Hematopoietic multipotent progenitor cell (in vitro differentiated cells): ENCODE data around the gene FNBP1L. TPM values are rescaled to one million over a fixed set of nuclear protein-coding genes. Genes with fewer than 3 reads are reported as not detected.
"Not testable (repeated sequence)": the region's sequence is repeated elsewhere in the genome, so short reads cannot be mapped to it uniquely, and the experiment has no call there.

Source experiments
- DNase-seq, 3 donors: peaks; one replicate each; pipeline ENCODE4 v3.0.0-alpha.2; 2011 to 2015; ENCODE audit warnings: low read depth in 2 of 3, low spot score in 2 of 3
- total RNA-seq: library from RNA; depleted of rRNA; stranded (reverse); fragments of >200 nt; gene quantifications from one replicate; pipeline ENCODE4 v1.2.3, GENCODE V29; 2012

Gene FNBP1L
- total RNA-seq, 1 donor, result 6.5 TPM

DNA sequence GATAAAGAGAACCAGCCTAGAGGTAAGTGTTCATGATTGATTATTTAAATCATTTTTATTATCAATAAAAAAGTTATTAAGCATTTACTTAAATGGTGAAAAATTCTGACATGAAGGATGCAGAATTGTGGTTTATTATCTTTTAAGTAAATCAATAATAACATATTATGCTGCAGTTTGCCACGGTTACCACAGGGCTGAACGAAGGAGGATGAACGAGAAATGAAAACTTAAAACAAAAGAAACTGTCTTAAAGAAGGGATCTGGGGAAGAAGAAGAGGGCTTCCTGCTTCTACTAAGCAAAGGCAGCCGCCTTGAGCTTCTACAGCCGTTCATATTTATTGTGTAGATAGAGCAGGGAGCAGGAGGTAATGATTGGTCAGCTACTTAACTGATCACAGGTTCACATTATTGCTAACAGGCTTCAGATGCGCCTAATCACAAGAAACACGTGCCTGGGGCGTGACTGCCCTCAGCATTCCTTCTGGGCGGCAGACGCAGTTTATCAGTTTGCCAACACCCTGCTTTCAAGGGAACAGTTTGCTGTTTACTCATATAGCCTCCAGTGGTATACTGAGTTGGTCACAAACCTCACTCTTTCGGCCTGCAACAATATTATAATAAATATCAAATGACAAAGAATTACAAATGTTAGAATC is 5.8 kb upstream of the FNBP1L start:
- no peak for DNase-seq

- DNase-seq, result no peak
Observed at GRCh38 chr1:93442741-93443140, 5.2 kb upstream of the FNBP1L start.

GRCh38 chr1:93443454-93443853 is 4.5 kb upstream of the FNBP1L start:
- no peak for DNase-seq

DNA sequence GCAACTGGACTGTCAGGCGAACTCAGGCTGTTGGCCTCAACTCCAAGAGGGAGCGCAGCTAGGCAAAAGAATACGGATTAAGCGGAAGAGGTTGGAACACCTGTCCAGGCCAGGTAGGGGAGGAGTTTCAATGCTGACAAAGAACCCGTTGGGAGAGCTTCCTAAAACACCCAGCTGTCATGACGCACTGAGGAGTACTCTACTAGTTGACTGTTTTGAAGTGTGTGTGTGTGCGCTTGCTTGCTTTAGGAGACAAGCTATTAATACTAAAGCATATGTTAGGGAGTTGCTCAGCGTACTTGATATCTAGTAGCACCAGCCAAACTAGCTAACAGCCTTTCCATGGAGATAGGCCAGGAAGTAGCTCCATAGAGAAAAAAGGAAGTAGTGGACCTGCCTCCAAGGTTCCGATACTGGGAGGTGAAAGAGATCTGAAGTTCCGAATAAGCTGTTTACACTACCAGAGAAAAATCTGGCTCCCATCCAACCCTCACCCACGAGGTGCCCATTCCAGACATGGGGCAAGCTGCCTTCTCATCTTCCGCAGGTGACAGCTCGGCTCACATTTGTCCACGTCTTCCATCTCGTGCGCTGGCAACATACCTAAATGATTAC is 974 bp upstream of the FNBP1L start:
- DNase-seq, result peak in 2 of 3 donors; percentile 46 to 60

DNA sequence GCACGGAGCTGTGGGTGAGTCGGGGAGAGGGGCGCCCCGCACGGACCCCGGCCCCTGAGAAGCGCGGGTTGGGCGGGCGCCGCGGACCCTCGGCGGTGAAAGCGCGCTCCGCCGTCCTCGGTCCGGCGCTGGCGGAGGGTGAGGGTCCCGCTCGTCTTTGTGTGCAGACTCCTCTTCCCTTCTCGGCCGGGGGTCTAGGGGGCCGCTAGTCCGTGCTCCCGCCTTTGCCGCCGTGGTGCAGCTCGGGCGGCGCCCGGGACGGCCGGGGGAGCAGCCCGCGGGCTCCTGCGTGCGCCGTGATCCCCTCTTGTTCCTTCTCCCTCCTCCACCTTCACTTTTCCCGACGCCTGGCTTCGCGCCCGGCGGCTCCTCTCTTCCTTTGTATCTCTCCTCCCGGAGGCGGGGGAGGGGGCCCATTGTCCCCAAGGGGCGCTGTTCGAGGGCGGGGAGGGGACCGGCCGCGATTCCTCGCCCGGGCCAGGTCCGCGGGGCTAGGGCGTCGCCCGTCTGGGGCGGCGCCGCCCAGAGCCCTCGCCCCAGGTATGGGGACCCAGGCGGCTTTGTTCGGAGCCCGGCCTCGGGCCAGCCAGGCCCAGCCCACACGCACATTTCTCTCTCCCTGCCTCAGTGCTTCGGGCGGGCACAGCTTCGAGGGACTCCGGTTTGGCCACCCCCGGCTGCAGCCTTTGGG is 519 bp downstream of the FNBP1L start:
- peak in 2 of 3 donors; percentile 14 to 24 for DNase-seq

- no peak for DNase-seq
Observed at GRCh38 chr1:93448983-93449804, 1.3 kb downstream of the FNBP1L start.

DNA sequence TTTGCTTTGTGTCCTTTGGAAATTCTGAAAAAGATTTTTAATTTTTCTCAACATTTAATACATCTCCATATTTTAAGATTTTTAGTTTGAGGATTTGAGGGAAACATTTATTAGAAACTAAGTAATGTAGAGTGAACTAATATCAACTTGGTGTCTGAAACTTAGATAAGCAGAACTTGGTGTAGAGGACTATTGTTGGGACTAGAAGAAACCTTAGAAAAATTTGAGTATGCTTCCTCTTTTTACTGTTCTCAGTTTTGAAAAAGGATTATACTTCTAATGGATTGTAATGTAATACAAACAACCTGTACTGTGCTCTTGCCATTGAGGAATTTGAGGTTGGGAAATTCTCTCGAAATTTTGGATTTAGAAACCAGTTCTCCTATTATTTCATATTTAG is 2.4 kb downstream of the FNBP1L start:
- peak in 1 of 3 donors; percentile 49 for DNase-seq

GRCh38 chr1:93453911-93454310 is 6.0 kb downstream of the FNBP1L start:
- no peak for DNase-seq

- no peak for DNase-seq
Observed at GRCh38 chr1:93459126-93459525, 11.2 kb downstream of the FNBP1L start.

DNA sequence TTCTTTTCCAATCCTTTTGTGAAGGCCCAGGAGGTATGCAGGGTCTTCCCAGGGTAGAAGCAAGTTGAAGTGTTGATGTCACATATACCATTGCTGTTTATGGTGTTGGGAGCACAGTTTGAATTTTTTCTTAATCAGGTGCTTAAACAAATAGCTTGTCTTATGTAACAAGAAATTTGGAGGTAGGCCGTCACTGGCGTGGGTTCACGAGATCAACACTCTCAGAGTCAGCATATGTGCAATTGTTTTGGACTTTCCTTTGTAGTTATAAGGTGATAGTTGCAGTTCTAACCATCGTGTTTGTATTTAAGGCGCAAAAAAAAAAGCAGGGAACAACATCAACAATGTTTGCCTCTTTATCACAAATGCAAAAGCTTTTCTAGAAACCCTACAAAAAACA is 13.3 kb downstream of the FNBP1L start:
- no peak for DNase-seq

- no peak for DNase-seq
Observed at GRCh38 chr1:93463960-93464359, 16.0 kb downstream of the FNBP1L start.

GRCh38 chr1:93465371-93466082 is 17.6 kb downstream of the FNBP1L start:
- not testable (repeated sequence) for DNase-seq

- DNase-seq, result no peak
Observed at GRCh38 chr1:93467606-93468005, 19.7 kb downstream of the FNBP1L start.

DNA sequence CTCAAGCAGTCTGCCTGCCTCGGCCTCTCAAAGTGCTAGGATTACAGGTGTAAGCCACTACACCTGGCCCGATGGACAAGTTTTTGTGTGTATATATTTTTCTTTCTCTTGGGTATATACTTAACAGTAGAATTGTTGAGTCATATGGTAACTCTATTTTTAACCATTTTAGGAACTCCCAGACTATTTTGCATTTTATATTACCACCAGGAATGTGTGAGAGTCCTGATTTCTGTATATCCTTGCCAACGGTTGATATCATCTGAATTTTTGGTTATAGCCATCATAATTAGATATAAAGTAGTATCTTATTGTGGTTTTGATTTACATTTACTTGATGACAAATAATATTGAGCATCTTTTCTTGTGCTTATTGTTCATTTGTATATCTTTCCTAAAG is 20.7 kb downstream of the FNBP1L start:
- no peak for DNase-seq

DNA sequence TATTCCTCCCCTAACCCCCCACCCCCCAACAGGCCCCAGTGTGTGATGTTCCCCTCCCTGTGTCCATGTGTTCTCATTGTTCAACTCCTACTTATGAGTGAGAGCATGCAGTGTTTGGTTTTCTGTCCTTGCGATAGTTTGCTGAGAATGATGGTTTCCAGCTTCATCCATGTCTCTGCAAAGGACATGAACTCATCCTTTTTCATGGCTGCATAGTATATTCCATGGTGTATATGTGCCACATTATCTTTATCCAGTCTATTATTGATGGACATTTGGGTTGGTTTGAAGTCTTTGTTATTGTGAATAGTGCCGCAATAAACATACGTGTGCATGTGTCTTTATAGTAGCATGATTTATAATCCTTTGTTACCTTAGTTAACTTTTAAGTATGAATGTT is 21.3 kb downstream of the FNBP1L start:
- not testable (repeated sequence) for DNase-seq

DNA sequence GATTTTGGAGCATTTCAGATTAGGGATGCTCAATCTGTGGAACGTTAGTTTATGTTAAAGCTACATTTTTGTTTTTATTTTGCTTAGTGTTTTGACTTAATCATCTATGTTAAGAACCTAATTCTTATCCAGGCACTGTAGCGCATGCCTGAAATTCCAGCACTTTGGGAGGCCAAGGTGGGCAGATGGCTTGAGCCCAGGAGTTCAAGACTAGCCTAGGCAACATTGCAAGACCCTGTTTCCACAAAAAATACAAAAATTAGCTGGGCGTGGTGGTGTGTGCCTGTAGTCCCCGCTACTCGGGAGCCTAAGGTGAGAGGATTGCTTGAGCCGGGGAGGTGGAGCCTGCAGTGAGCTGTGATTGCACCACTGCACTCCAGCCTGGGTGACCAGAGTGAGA is 23.4 kb downstream of the FNBP1L start:
- no peak for DNase-seq

DNA sequence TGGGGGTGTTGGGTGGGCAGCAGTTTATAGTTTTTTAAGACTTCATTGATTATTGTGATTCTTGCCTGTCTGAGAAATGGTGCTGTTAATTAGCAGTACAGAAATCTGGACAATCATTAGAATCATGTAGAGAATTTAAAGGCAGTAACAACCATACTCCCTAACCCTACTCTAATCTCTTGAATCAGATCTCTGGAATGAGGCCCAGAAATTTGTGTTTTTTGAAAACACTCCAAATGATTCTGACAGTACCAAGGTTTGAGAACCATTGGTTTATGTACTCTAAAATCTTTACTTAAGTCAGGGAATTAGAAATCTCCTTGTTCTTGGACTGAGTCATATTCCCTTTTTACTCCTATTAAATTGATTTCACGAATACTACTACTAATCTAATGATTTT is 24.0 kb downstream of the FNBP1L start:
- DNase-seq, result no peak

DNA sequence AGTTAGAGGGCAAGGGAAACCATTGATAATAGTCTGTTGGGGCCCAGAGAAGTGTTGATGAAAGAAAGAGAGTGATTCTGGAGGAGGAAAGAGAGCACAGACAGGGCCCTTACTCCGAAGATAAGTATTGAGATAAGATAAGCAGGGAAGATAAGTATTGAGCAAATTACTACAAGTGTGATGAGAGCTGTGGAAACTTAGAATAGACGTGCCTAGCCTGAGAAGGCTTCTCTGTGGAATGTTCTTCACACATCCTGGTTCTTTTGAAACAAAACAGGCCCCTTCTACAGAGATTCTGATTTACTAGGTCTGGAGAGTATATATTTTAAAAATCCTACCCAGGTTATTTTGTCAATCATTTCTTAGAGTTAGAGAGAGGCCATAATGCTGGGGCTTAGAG is 26.4 kb downstream of the FNBP1L start:
- no peak for DNase-seq

- no peak for DNase-seq
Observed at GRCh38 chr1:93475681-93476080, 27.8 kb downstream of the FNBP1L start.

DNA sequence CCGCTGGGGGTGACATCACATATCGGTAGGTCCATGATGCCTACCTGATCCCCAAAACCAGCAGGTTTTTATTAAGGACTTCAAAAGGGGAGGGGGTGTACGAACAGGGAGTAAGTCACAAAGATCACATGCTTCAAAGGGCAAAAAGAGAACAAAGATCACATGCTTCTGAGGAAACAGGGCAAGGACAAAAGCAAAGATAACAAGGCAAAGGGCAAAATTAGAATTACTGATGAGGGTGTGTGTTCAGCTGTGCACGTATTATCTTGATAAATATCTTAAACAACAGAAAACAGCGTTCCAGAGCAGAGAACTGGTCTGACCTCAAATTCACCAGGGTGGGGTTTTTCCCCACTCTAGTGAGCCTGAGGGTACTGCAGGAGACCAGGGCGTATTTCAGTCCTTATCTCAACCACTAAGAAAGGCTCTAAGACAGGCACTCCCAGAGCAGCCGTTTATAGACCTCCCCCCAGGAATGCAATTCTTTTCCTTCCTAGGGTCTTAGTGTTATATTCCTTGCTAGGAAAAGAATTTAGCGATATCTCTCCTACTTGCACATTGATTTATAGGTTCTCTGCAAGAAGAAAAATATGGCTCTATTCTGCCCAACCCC is 31.3 kb downstream of the FNBP1L start:
- peak in 2 of 3 donors; percentile 5 to 32 for DNase-seq
